GM18520 (cell line): ENCODE data around the gene MYO16.
"Not testable (repeated sequence)": the region's sequence is repeated elsewhere in the genome, so short reads cannot be mapped to it uniquely, and the experiment has no call there.

Experiments
- ATAC-seq: cut with Tn5 transposase; IDR thresholded peaks from one replicate; pipeline ENCODE4 v1.9.1; 2021; ENCODE audit not compliant: unreplicated experiment

Gene MYO16

DNA sequence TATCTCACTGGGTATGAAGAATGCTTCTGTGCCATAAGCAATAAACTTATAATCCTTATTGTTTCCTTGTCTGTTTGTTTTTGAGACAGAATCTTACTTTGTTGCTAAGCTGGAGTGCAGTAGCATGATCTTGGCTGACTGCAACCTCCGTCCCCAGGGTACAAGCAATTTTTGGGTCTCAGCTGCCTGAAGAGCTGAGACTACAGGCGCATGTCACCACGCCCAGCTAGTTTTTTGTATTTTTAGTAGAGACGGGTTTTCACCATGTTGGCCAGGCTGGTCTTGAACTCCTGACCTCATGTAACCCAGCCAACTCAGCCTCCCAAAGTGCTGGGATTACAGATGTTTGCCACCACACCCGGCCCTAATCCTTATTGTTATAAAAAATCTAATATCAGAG, 112.5 kb downstream of the MYO16 start:
- no peak for ATAC-seq

DNA sequence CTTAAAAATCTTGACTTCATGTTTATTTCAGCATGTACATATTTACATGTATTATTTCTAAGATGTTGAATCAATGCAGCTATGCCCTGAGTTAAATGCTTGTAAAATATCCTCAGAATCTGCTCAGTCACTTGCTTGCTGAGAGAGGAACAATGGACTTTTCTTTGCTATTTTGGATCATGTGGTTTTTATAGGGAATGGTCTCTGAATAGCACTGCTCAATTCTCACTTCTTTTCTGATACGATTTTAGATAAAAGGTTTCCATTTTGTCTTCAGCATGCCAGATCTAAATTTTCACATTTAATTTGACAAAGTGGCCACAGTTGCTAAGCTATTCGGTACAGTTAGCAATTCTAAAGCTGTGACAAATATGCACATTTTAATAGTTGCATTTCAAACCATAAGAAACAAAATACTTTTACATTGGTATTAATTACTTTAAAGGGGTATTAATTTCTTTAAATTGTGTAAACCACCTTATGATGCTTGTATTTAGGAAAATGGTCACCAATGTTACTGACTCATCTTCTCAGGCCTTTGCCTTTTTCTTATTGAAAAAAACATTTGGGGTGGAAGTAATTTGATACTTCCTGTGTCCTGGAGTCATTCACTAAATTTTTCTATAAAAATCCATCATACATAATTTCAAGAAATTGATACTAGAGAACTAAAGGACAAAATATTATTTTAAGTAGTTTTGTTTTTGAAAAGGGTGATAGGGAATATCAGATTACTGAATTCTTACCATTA, 113.5 kb downstream of the MYO16 start:
- ATAC-seq, result no peak

DNA sequence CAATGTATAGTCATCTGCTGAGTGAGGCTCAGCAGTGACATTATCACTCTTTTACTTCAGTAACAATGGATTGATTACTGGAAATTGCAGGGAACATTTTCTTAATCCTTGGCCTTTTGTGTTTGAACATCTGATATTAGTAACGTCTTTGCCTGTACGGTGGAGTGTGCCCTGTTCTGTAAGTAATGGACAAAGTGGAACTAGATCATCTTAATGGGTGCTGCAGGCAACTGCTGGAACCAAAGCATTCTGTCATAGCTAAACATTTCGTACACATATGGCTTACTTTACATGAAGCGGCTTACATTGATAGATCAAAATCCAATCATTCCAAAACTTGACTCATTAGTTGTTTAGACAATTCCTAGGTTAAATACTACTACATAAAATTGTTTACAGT, 114.1 kb downstream of the MYO16 start:
- ATAC-seq, result no peak

DNA sequence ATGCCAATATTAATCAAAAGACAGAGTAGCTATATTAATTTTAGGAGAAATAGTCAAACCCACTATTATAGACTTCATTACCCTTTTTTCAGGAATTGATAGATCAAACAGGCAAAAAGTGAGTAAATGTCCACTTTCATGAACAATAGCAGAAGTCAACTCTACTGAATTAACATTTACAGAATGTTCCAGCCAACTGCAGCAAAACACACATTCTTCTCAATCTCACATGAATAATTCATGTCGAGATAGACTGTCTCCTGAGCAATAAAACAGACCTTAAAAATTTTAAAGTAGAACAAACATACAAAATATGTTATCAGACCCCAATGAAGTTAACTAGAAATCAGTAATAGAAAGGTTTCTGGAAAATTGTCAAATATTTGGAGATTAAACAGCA, 118.4 kb downstream of the MYO16 start:
- ATAC-seq, result no peak

DNA sequence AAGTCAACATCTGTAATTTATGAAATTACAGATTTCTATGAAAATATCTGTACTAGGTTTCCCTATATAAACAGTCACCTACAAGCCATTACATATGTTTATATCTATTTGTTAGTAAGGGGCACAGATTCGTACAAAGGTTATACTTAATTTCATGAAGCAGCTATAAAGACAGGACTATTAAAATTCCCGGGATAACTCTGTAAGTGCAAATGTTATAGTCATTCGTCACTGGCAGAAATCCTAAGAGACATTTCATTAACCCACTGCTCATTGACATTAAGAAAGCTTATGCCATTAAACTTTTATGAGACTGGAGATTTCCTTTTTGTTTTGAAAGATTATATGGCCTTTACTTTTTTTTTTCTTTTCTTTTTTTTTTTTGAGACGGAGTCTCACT, 122.9 kb downstream of the MYO16 start:
- no peak for ATAC-seq

DNA sequence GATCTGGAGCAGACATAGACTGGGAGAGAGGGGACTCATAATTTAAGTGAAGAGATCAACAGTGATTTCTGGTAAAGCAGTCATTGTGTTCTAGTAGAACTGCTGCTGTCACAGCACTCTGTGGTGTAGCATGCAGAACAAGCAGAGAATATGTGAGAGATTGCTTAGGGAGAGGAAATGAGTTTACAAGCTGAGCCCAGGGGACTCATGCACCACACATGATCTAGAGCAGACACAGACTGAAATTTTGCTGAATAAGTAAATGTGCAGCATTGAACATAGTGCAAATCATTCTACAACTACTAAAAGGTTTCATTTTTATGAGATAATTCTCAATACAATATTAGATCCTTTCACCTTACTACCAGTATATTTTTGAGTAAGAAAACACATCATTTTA, 125.7 kb downstream of the MYO16 start:
- ATAC-seq, result no peak

DNA sequence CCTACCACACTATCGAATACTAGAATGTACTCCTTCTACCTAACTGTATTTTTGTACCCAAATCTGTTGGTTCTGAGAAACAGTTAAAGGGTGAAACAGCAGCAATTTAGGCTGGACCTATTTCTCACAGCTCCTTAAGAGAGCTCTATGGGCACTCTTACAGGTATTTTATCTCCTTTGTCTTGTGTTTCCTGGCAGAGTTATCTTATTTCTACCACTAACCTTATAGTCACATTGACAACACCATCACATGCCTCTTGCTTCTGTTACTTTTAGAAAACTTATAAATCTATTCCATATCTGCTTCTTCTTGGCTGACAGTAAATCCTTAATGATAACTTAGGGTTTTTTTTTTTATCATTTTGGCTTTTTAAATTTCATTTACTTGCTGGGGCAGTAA, 130.7 kb downstream of the MYO16 start:
- no peak for ATAC-seq

DNA sequence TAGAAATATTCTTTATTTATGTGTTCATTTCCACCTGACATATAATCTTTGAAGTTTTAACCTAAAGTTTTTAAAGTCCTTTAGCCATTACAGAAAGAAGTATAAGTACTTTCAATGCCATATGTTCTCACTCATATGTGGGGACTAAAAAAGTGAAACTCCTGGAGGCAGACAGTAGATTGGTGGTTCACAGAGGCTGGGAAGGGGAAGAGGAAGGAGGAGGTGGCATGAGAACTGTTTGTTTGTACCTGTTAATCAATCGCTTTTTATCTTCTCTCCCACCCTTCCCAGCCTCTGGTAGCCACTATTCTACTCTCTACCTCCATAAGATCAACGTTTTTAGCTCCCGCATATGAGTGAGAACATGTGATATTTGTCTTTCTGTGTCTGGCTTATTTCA, 131.1 kb downstream of the MYO16 start:
- ATAC-seq, result no peak

DNA sequence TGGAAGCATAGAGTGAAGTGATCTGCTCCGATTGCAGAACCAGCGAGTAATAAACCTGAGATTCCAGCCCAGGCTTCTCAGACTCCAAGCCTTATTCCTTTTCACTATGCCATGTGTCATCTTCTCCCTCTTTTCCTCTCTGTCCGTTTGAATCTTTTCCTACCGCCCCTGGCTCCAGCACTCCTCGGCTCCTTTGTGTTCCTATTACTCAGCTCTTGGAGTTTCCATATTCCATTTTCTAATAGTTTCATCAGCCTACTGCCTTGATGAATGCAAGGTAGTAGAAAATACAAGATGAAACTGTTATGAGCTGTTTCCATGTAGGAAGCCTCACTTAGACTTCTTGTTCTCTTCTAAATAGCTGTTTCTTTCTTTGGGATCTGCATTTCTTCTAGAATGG, 138.6 kb downstream of the MYO16 start:
- ATAC-seq, result no peak

DNA sequence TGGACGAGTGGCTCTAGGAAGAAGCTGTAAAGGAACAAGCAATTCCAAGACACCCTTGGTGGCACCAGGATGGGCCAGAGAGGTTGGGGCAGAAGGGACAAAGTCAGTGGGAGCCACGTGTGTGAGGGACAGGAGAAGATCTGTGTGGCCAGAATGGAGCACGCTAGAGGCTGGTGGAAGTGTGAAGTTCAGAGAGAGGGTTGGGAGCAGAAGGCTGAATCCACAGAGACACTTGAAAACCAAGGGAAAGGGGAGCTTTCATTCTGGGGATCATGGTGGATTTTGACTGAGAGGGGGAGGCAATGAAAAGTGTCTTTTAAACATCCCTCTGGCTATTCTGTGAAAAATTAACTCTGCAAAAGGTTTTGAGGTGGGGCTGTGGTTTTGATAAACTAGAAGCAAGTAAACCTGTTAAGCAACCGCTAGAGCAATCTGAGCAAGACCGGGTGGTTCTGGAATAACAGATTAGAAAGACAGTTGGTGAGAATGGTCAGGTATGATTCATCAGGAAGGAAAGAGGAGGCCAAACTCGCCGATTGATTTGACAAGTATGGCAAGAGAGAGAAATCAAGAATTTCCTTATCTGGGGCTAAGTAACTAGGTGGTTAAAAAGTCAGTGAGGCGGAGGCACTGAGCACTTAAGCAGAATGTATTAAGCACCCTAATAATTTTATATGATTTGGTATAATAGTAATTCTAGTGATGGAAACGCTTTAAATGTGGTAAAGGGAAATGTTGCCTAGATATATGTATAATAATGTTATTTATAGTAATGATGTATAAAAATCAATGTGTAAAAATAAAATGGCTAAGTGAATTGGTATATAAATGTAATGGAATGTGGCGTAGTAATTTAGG, 140.0 kb downstream of the MYO16 start:
- ATAC-seq, result no peak

DNA sequence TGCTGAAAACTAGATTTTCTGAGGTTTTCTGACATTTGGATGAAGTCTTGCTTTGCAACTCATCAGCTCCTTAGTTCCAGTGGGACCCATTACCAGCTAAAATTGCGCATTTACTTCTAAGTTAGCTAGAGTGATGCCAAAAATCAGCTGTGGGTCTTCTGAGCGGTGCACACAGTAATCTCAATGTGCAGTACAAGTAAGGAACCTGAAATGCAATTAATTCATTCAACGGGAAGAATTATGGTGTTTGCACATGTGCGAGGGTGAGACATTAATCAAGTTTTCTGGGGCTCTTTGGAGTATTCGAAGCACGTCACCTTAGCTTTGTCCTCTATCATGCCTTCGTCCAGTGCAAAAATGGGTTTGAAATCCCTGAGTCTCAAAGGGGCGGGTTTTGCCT, 146.2 kb downstream of the MYO16 start:
- ATAC-seq, result no peak

DNA sequence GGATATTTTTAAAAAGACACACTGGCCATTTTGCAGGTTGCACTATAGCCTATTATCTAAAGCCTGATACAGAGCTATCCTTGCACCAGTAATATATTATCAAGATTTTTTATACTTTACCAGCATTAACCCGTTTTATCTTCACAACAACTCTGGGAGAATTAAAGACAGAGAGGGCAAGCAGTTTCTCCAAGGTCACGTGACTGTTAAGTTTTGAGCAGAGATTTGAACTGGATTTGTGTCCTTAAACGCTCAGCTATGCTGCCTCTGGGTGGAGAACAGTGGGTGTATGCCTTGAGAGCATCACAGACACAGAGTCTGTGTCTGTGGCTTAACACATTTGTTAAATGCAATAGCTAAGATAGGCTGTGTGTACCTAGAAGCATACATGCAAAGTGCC, 147.2 kb downstream of the MYO16 start:
- no peak for ATAC-seq

DNA sequence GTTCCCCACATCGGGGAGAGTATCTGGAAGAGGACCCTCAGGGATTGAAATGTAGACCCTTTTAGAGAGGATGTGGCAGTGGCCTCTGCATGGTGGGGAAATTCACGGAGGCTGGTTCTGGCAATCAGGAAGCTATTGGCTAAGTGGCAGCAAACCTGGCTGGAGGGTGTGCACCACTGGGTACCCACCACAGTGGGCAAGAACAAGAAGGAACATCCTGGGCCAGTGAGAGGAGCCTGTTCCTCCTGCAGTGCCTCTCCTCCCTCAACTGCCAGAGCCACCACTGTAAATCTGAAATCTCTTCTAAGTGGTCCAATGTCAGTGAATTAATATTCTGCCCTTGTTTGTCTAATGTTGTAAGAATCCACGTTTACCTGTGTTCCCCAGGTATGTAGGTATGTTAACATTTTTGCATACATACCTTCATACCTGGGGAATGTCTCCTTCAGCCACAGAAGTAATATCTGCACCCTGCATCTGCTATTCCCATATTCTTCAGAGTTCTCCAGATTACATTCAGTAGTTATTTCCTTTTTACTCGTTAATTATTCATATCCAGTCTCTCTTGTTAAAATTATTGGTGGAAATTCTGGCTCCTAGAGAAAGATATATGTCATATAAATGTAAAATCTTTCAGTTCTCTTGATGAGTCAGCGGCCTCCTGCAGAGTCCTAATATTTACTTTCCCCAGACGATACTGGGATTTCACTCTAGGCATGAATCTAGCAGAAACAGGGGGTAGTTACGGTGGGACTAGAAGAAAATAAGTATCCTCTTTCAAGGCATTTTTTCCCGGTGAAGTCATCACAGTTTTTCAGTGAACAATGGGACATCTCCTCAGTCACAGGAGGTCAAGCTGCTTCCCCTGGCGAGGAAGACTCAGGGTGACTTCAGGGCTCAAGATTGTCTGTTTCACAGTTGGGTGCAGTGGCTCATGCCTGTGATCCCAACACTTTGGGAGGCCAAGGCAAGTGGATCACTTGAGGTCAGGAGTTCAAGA, 148.3 kb downstream of the MYO16 start:
- ATAC-seq, result no peak

DNA sequence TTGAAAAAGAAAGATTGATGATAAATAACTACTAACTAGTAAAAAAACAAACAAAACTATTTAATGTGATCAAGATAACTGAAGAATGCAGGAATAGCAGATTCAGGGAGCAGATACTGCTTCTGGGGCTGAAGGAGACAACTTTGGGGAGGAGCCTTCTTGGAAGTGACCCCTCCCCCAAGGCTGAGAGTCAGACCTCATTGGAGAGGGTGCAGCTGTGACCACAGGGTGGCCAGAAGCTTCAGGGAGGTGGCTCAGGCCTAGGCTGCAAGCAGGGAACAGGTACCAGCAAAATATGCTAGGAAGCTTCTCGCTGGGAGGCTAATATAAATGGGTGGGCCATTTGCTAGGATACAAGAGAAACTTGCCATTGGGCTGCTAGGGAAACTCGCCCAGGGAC, 149.9 kb downstream of the MYO16 start:
- no peak for ATAC-seq

DNA sequence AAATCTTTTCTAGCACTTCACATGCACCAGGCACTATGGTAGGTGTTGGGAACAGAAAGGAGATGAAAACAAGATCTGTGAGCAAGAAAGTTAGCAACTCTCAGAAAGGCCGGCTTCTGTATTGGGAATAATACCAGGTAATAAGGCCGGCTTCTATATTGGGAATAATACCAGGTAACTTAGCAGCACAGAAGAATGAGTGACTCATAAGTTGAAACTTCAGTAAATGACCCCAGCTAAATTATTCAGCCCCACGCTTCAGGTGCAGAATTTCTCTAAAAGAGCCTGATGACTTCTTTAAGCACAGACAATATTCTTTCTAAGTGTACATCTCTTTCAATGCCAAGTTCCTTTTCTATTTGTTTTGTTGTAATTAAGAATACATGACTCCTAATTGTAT, 151.3 kb downstream of the MYO16 start:
- ATAC-seq, result no peak

DNA sequence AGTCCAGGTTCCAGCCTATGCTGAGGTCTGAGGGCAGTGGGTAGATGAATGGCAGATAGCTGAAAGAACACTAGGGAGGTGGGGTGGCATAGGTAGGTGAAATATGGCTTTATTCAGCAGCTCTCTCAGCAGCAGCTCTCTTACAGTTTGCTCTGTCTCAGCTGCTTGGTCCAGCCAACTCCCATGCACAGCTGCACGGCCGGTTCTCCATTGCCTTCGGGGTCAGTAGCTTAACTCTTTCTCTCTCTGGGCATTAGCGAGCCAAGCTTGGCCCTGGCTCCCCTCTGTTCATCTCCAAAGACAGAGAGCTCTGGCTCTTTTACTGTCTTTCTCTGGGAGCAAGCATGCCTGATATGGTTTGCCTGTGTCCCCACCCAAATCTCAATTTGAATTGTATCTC, 151.9 kb downstream of the MYO16 start:
- ATAC-seq, result no peak

DNA sequence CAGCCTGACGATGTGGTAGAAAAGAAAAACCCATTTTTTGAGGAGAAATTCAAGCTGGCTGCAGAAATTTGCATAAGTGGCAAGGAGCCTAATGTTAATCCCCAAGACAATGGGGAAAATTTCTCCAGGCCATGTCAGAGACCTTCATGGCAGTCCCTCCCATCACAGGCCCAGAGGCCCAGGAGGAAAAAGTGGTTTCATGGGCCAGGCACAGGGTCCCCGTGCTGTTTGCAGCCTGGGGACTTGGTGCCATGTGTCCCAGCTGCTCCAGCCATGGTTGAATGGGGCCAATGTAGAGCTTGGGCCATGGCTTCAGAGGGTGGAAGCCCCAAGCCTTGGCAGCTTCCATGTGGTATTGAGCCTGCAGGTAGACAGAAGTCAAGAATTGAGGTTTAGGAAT, 153.1 kb downstream of the MYO16 start:
- not testable (repeated sequence) for ATAC-seq

DNA sequence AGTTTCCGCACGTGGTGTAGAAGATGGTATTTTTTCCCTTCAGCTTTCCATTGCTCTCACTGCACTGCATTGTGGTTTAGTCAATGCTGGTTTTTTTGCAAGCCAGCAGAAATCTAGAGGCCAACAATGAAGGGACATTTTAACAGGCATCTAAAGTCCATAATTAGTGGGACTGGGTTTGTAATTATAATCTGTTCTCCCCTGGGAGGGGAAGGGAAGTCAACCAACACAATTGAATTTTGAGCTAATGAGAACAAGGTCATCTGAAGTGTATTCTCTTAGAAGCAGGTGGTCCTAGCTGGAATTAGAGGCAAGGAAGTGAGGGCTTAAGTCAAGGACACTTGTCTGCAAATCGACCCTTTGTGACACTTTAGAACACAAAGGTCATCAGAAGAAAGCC, 156.4 kb downstream of the MYO16 start:
- no peak for ATAC-seq

DNA sequence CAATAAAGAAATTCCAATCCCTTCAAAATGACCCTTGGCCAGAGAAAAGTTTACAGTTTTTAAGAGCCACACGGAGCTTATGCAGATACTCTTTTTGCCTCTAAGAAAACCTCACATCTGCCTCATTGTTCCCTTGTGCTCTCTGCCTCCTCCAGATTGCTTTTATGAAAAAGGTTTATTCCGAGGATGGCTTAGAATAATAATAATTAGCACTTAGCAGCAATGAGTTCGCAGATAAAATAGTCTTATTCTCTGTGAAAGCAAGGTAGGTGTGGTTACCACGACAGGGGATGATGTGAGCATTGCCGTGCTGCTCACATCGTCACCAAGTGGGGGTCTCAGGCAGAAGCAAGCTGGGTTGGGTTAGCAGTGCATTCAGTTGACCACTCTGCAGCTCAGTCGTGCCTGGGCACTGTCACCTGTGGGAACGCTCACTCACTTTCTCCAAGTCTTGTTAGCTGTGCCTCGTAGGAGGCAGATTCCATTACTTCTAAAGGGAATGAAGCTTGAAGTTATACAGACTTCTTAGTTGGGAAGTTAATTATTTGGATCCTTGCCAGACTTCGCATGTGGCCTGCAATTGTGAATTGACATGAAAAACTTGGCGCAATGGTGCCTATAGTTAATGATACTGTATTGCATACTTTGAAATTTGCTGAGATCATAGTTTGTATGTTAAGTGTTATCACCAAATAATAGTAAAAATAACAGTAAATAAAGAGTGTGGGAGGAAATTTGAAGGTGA, 157.2 kb downstream of the MYO16 start:
- ATAC-seq, result no peak

DNA sequence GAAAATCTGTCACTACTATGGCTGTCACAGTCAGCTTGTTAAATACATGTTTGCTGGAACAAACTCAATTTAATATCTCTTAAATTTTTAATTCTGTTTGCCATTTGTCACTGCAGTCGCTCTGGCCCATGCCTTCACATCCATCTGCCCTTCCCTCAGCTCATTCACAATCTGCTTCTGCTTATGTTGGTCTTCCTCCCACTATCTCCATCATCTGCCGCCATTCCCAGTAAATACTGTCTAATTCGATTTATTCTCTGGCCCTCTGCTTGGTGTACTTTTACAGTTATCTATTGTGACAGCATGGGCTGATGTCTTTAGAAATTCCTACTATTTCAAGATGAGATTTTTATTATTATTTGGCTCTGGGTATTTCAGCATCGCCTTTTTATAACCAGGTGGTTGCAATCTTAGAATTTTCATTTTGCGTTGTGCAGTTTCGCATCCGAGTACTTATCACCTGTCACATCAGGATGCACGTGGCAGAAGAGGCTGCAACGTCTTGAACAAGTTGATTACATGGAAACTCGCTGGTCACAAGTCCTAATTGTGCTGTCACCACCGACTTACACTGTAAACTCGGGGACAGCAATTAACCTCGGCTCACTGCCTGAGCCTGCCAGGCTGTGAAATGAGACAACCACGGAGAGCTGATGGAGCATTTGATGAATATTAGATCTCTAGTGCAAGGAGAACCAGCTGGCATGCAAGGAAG, 158.4 kb downstream of the MYO16 start:
- no peak for ATAC-seq
